GM12874 (cell line): ENCODE data around the gene MPP3.

ENCODE experiments used
- TF ChIP-seq, protein P1 (sequence below): IDR thresholded peaks from 2 replicates; pipeline ENCODE4 v1.5.1; 2011; ENCODE audit warnings: low read depth, mild to moderate bottlenecking, control low read depth, low read length, moderate library complexity; ENCODE audit not compliant: insufficient read depth

MPP3 gene

DNA sequence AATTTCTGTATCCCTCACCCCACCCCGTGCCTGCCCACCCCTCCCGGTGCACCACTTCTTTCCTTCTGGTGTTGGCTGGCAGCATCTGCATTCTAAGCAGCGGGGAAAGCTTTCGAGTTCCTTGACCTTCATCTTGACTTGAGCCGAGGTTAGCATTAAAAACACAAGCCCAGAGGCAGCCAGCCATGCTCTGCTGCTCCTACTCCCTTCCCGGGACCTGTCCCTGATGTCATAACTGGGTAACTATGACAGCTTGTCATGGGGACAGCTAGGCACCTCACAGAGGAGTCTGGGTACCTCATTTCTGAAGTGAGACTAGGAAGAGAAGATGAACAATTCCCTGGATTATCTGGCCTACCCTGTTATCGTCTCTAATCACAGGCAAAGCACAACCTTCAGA lies 52.8 kb downstream of the MPP3 start, which contains the start of gene CFAP97D1:
TSS of gene CFAP97D1 (plus strand) at position 301 of the 400 bp plus-strand sequence. CDS start at position 329, 28 bp downstream.
- TF ChIP-seq, protein P1, sequence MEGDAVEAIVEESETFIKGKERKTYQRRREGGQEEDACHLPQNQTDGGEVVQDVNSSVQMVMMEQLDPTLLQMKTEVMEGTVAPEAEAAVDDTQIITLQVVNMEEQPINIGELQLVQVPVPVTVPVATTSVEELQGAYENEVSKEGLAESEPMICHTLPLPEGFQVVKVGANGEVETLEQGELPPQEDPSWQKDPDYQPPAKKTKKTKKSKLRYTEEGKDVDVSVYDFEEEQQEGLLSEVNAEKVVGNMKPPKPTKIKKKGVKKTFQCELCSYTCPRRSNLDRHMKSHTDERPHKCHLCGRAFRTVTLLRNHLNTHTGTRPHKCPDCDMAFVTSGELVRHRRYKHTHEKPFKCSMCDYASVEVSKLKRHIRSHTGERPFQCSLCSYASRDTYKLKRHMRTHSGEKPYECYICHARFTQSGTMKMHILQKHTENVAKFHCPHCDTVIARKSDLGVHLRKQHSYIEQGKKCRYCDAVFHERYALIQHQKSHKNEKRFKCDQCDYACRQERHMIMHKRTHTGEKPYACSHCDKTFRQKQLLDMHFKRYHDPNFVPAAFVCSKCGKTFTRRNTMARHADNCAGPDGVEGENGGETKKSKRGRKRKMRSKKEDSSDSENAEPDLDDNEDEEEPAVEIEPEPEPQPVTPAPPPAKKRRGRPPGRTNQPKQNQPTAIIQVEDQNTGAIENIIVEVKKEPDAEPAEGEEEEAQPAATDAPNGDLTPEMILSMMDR: no peak

DNA sequence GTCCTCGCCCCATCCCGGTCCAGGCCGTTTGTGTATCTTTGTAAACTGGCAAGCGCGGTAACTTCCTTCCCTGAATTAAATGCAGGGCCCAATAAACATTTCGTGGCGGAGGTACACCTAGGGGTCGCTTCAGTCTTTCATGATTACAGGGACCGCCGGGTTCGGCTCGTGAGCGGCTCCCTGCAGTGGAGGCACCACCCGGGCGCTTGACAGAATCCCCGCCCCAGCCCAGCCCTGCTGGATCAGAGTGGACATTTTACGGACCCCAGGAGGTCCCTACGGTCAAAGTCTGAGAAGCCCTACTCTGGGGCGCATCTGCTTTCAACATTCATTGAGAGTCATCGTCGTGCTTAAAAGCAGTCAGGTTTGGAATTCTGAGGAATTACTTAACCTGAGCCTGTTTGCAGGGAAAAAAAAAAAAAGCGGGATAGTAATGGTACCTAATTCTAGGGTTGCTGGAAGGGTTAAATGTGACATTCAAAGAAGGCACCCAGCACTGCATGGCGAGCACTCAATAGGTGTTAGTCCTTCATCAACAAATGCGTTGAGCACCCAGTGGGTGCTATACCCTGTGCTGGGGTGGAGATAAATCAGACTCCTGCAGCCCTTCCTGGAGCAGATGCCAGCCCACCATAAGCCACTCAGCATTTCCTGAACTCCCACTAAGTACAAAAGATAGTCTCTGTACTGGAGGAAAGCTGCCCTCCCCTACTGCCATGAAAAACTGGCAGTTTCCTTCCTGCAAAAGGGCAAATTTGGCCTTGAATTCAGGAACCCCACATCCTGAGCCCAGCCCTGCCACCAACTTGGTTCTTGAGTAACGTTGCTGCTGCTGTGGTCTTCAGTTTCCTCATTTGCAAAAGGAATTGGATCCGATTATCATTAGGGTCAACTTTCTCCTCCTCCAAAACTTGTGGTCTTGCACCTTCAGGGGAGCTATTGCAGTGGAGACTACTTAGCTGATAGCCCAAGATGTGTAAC lies 53.5 kb downstream of the MPP3 start:
- TF ChIP-seq, protein P1: no peak

DNA sequence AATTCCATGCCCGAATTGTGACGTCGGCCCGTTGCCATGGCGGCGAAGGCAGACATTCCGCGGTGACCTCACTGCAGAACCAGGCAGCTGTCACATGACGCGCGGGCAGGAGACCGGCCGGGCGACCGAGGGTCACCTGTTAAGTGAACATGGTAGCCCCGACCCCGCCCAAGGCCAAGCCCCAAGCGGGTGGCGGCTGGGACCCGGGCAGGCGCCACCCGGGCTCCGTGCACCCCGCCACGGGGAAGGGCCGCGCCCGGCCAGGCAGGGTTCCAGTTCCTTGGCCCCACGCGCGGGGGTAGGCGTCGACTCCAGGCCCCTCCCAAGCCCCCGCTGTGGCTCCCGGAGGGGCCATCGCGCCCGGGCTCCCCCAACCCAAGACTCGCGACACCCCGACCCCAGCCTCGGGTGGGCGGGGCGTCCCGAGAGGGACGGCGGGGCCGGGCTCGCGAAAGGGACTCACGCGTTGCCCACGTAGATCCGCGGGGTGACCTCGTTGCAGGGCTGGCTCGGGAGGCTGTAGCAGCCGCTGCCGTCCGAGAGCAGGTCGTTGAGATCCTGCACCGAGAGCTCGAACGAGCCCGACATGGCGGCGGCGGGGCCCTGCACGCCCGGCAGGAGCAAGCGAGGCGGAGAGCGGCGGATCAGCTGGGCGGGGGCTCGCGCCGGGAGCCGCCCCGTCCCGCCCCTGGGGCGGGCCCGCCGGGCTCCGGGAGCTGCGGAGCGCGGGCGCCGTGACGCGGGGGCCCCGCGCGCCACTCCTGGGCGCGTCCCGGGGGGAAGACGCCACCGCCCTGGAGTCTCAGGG lies 54.4 kb downstream of the MPP3 start, which contains the start of gene DUSP3:
TSS of gene DUSP3 (minus strand) at position 641 of the 808 bp plus-strand sequence. CDS start at position 588, 53 bp downstream.
- TF ChIP-seq, protein P1: no peak

DNA sequence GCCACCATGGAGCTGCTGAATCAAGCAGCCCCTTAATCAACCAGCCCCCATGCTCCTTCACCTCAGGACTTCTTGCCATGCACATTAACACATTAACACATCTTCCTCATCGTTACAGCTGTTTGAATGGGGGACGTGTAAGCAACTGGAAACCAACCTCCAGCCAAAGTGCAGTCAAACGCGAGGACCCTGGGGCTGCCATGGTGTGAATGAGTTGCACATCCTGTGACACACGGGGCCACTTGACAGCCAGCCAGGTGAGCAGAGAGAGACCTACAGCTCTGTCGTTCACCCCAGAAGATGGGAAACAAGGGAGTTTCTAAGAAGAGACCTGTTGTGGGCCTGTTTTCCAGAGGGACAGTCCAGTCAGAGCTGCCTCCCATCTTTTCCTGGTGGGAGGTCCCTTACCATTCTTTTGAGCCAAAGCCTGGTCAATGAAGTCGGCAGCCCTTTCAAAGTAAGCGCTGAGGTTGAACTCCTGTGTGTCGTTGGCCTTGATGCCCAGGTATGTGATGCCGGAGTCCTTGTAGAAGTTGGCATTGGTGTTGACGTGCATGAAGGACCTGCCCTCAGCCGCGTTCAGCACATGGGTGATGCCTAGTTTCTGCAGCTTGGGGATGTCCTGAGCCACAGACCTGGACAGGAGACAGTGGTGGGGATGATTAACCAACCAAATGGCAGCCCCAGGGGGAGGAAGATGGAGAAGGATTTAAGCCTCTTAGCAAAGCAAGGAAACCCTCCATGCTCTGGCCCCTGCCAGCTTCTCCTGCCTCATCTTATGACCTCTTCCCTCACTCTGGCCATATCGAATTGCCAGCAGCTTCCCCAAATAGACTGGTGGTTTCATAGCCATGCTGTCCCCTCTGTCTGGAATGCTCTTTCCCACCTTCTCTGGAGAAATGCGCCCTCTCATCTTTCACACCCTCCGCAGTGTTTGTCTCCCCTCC lies 58.4 kb downstream of the MPP3 start:
- TF ChIP-seq, protein P1: no peak

DNA sequence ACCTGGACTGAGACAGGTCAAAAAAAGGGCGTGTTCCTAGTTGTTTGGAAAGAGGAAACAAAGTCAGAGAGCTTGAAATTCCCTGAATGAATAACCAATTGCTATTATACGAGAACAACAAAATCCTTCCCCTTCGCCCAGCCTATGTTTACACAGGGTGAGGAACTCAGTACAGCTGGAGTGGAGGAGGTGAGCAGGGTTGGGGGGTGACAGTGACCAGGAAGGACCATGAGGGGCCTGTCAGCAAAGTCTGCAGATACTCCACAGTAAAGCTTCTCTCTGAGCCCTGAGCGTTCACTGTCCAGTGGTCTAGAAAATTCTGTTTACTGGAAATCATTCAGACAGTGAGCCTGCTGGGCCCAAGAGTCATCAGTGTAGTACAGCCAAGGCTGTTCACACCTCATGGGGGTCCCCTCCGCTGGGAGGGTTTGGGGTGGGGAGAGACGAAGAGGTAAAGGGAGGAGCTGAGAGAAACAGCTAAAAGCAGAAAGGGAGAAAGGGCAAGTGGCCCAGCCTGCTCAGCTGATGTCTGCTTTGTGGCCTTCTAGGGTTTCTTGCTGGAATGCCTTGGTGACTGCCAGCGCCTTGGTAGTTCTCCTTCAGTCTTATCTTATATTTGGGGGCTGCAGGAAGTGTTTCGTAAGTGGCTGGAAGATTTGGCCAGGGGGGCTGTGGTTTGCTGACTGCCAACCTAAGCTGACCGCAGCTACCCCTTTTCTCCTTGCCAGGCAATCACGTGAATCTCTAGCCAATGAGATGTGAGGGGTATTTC lies 59.9 kb downstream of the MPP3 start:
- TF ChIP-seq, protein P1: no peak

DNA sequence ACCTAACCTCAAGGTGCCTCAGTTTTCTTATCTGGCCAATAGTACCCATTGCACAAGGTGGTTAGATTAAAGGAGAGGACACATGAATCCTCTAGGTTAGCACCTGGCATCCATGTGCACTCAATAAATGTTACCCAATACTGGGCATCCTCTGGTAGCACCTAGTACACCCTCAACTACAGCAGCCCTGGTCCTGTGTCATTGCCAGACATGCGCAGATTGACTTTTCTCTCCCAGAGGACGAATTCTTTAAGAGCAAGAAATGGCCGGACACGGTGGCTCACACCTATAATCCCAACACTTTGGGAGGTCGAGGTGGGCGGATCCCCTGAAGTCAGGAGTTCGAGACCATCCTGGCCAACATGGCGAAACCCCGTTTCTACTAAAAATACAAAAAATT lies 61.5 kb downstream of the MPP3 start:
- TF ChIP-seq, protein P1: no peak
